SK-MEL-5 (cell line): ENCODE results near the gene TM9SF2. TPM values are rescaled to one million over a fixed set of nuclear protein-coding genes. Genes with fewer than 3 reads are reported as not detected.
A peak's percentile ranks its signal among the peaks of the same experiment; 100 is the strongest.

Experiments
- DNase-seq: peaks from one replicate; pipeline ENCODE4 v3.0.0-alpha.2; 2016; ENCODE audit warnings: low read depth, low spot score
- in situ Hi-C: cut with HindIII; loops from 2 replicates; pipeline ENCODE4 v1.10.0; 2016; ENCODE audit warnings: low sequenced_read_pairs, high pct_unique_total_duplicates, low pct_unique_long_range_greater_than_20kb
- small RNA-seq, 2 experiments: library from RNA; depleted of rRNA; stranded (forward); fragments of <200 nt; gene quantifications; one replicate each; pipeline ENCODE3, GENCODE V24; 2014
- total RNA-seq: library from RNA; depleted of rRNA; stranded (reverse); fragments of >200 nt; shearing (Covaris generic); gene quantifications from 2 replicates; pipeline ENCODE4 v1.2.3, GENCODE V29; 2014; rRNA removed

The TM9SF2 gene
- total RNA-seq, 1 experiment from 2014 or later = 272 TPM

- DNase-seq = no peak
- in situ Hi-C loops = no loop called here
These were observed 89.3 kb downstream of the TM9SF2 start for GRCh38 chr13:99590519-99591011.

- in situ Hi-C loops = no loop called here
These were observed 94.9 kb downstream of the TM9SF2 start for GRCh38 chr13:99596180-99596579.

GRCh38 chr13:99600318-99600717, 99.0 kb downstream of the TM9SF2 start:
- in situ Hi-C loops = no loop called here
- DNase-seq = peak; percentile 28

More at GRCh38 chr13:99596180-99596579, 94.9 kb downstream of the TM9SF2 start:
- DNase-seq = no peak

GRCh38 chr13:99601535-99601934, 100.3 kb downstream of the TM9SF2 start:
- no peak for DNase-seq
- in situ Hi-C loops = no loop called here

- in situ Hi-C loops = no loop called here
These were observed 103.4 kb downstream of the TM9SF2 start for GRCh38 chr13:99604636-99605035.

GRCh38 chr13:99605420-99606323, 104.4 kb downstream of the TM9SF2 start:
- DNase-seq = peak; percentile 65
- in situ Hi-C loops = no loop called here

More at GRCh38 chr13:99604636-99605035, 103.4 kb downstream of the TM9SF2 start:
- DNase-seq = no peak

GRCh38 chr13:99606324-99607066, 105.2 kb downstream of the TM9SF2 start, which contains the start of gene CLYBL:
CLYBL (plus strand) TSS chr13:99606690.
- peak; percentile 75 for DNase-seq
- in situ Hi-C loops = no loop called here

- in situ Hi-C loops = no loop called here
- no peak for DNase-seq
These were observed 107.1 kb downstream of the TM9SF2 start for GRCh38 chr13:99608345-99608744.

GRCh38 chr13:99610702-99611289, 109.5 kb downstream of the TM9SF2 start:
- in situ Hi-C loops = no loop called here
- DNase-seq = peak; percentile 47

Small RNAs within 50 kb of the gene (small RNA-seq; reads per million reads assigned to genes)
- 0 to 0.02 reads per million in 2 experiments for gene AL139035.1

Other genes with a start within 250 kb of the TM9SF2 start
- 0.32 and 0.37 TPM in 2 replicates for gene GPR18, start 243.1 kb upstream of the TM9SF2 start, total RNA-seq
- gene GPR183, start 194.1 kb upstream of the TM9SF2 start, total RNA-seq = not detected in 2 replicates
- 18.8 and 22.3 TPM in 2 replicates for gene CLYBL, start 105.2 kb downstream of the TM9SF2 start, total RNA-seq